Thyroid gland (tissue), 4 donors: ENCODE results near the gene BRD2. TPM values are rescaled to one million over a fixed set of nuclear protein-coding genes. Genes with fewer than 3 reads are reported as not detected.

ENCODE experiments used
- DNase-seq, 2 donors: peaks; one replicate each; pipeline ENCODE4 v3.0.0-alpha.2; 2019
- H3K27ac ChIP-seq, 3 donors: fragments of 200-600 bp; sonication (generic); 1 replicate in 2 of 3; 2 replicates in 1 of 3; pipeline ENCODE4 v1.5.1; 2016 to 2019; ENCODE audit warnings: mild to moderate bottlenecking in 1 of 3, moderate library complexity in 1 of 3
- H3K27me3 ChIP-seq: fragments of 200-600 bp; sonication (generic); one replicate; pipeline ENCODE4 v1.5.1; 2019
- H3K36me3 ChIP-seq, 2 donors: fragments of 200-600 bp; sonication (generic); one replicate each; pipeline ENCODE4 v1.5.1; 2016 to 2019
- H3K4me1 ChIP-seq, 2 donors: fragments of 200-600 bp; sonication (generic); one replicate each; pipeline ENCODE4 v1.5.1; 2017 to 2019
- H3K4me3 ChIP-seq, 3 donors: fragments of 200-600 bp; sonication (generic); replicated peaks in 1 of 3; 1 replicate in 2 of 3; 2 replicates in 1 of 3; pipeline ENCODE4 v1.5.1; 2016; ENCODE audit warnings: mild to moderate bottlenecking in 1 of 3
- H3K9me3 ChIP-seq: fragments of 200-600 bp; sonication (generic); one replicate; pipeline ENCODE4 v1.5.1; 2017
- CTCF ChIP-seq, 6 experiments: fragments of 200-600 bp in 3 of 6; fragments of 450-650 bp in 3 of 6; sonication (generic) in 3 of 6; IDR thresholded peaks; one replicate each; pipeline ENCODE4 v1.5.1; 2016 to 2019; ENCODE audit warnings: antibody characterized with exemption in 6 of 6, mild to moderate bottlenecking in 2 of 6, inconsistent platforms in 1 of 6, moderate library complexity in 1 of 6
- POLR2A ChIP-seq, 2 donors: fragments of 450-650 bp; IDR thresholded peaks; one replicate each; pipeline ENCODE4 v1.6.1; 2017; ENCODE audit warnings: antibody characterized with exemption in 2 of 2, mild to moderate bottlenecking in 2 of 2, moderate library complexity in 1 of 2
- WGBS, 2 donors: methylation state at CpG; one replicate each; pipeline ENCODE4 v1.1.5; 2017; 5-methylcytosine and 5-hydroxymethylcytosine counted together
- intact Hi-C: fragments of 100-400 bp; cut with DNase I; formaldehyde crosslinking; loops from one replicate; pipeline ENCODE4 v1.15.1; 2023
- total RNA-seq, 4 donors: library from RNA; depleted of rRNA; stranded (reverse); fragments of >200 nt; gene quantifications; one replicate each; pipeline ENCODE4 v1.2.3, GENCODE V29; 2016

The BRD2 gene
- total RNA-seq, 4 donors from 2014 or later = 206 to 282 (median 238) TPM

GRCh38 chr6:33023536-33023935 lies 55.1 kb downstream of the BRD2 start:
- Histone ChIP-seq H3K27me3 (no peaks in the 10 kb centered on the region), H3K4me1 (peaks cover 5 to 10% of the 10 kb centered on the region in 2 donors), H3K4me3 (no peak overlapping the region), H3K36me3 (no peaks in the 10 kb centered on the region), H3K9me3 (no peaks in the 10 kb centered on the region), H3K27ac (no peak overlapping the region)
- no peak for TF ChIP-seq CTCF (IDR thresholded peaks at IDR 0.05)
- no peak for TF ChIP-seq POLR2A (IDR thresholded peaks at IDR 0.05)
- intact Hi-C loops = no loop called here
- DNase-seq = no peak
- WGBS, 2 donors = 65 to 88% methylated on average over 3 of the region's 3 CpGs

DNA sequence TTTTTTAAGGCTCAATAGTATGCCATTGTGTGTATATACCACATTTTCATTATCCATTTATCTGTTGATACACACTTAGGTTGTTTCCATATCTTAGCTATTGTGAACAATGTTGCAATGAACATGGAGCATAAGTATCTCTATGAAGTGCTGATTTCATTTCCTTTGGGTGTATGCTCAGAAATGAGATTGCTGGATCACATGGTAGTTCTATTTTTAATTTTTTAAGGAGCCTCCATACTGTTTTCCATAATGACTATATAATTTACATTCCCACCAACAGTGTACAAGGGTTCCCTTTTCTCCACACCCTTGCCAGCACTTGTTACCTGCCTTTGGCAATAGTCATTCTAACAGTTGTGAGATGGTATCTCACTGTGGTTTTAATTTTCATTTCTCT lies 56.1 kb downstream of the BRD2 start:
- Histone ChIP-seq H3K36me3 (no peaks in the 10 kb centered on the region), H3K4me1 (peaks cover 1 to 5% of the 10 kb centered on the region in 2 donors), H3K27ac (no peak overlapping the region), H3K27me3 (no peaks in the 10 kb centered on the region), H3K9me3 (no peaks in the 10 kb centered on the region), H3K4me3 (no peak overlapping the region)
- TF ChIP-seq CTCF (IDR thresholded peaks at IDR 0.05) (no peak), POLR2A (IDR thresholded peaks at IDR 0.05) (no peak)
- intact Hi-C loops = no loop called here
- no peak for DNase-seq

DNA sequence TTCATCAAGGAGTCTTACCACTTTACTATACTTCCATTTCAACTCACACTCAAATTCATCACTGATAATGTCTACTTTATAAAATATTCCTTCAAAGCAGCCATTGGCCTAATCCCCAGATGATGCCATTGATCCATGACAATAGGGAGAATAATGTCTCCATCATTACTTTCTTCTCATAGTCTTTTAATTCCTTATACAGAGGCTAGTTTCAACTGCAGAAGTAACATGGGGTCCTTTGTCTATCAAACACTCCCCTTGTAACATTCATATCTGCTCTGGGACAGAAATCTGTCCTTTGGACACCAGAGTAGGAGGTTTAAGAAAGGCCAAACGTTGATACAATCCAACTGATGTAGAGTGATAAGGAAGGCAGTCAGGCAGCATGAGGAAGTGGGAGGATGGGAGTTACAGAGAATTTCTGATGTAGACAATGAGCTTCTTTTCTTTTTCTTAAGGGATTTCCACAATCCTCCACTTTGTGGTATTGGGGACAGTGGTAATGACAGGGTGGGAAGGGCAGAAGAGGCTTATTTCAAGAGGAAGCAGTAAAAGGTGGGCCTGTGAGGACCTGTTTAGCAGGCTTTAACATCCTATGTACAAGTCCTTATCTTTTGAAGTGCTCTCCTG lies 59.9 kb downstream of the BRD2 start:
- 20 to 25% methylated on average over 1 of the region's 1 CpG for WGBS, 2 donors
- Histone ChIP-seq H3K27ac (peak overlapping the region in 1 of 3 donors; percentile 45), H3K4me1 (no peaks in the 10 kb centered on the region), H3K9me3 (no peaks in the 10 kb centered on the region), H3K27me3 (no peaks in the 10 kb centered on the region), H3K36me3 (no peaks in the 10 kb centered on the region), H3K4me3 (no peak overlapping the region)
- TF ChIP-seq CTCF (IDR thresholded peaks at IDR 0.05) (no peak), POLR2A (IDR thresholded peaks at IDR 0.05) (no peak)
- no peak for DNase-seq
- intact Hi-C loops = no loop called here

- intact Hi-C loops = no loop called here
These were observed 61.2 kb downstream of the BRD2 start for GRCh38 chr6:33029328-33030184.

More at GRCh38 chr6:33029328-33030184, 61.2 kb downstream of the BRD2 start:
- 51 to 54% methylated on average over 6 of the region's 6 CpGs for WGBS, 2 donors
- no peaks in the 10 kb centered on the region for H3K27me3 ChIP-seq
- H3K36me3 ChIP-seq = no peaks in the 10 kb centered on the region
- no peak for TF ChIP-seq CTCF (IDR thresholded peaks at IDR 0.05)
- TF ChIP-seq POLR2A (IDR thresholded peaks at IDR 0.05) = no peak
- peak overlapping the region; percentile 22 to 45 (median 38) for H3K27ac ChIP-seq
- H3K9me3 ChIP-seq = no peaks in the 10 kb centered on the region
- H3K4me3 ChIP-seq = no peak overlapping the region
- peak; percentile 23 to 39 for DNase-seq
- no peaks in the 10 kb centered on the region for H3K4me1 ChIP-seq
